GM18907 (cell line): Measurements from ENCODE around the gene SHISA9.
"Not testable (repeated sequence)": the region's sequence is repeated elsewhere in the genome, so short reads cannot be mapped to it uniquely, and the experiment has no call there.

Experiments used
- ATAC-seq: cut with Tn5 transposase; IDR thresholded peaks from one replicate; pipeline ENCODE4 v1.9.1; 2021; ENCODE audit warnings: mild to moderate bottlenecking, moderate library complexity; ENCODE audit not compliant: unreplicated experiment

SHISA9 gene

GRCh38 chr16:12901597-12902461, at the start of gene SHISA9:
Gene SHISA9, plus strand, starts transcription at chr16:12901598.
- ATAC-seq, result no peak

- no peak for ATAC-seq
Observed at GRCh38 chr16:12853972-12854371, 47.4 kb upstream of the SHISA9 start.

GRCh38 chr16:12857435-12857834, 44.0 kb upstream of the SHISA9 start:
- not testable (repeated sequence) for ATAC-seq

GRCh38 chr16:12862327-12862726, 39.1 kb upstream of the SHISA9 start:
- ATAC-seq, result no peak

- no peak for ATAC-seq
Observed at GRCh38 chr16:12862941-12863340, 38.5 kb upstream of the SHISA9 start.

- no peak for ATAC-seq
Observed at GRCh38 chr16:12866981-12867551, 34.3 kb upstream of the SHISA9 start.

GRCh38 chr16:12868169-12868568, 33.2 kb upstream of the SHISA9 start:
- no peak for ATAC-seq

- no peak for ATAC-seq
Observed at GRCh38 chr16:12868788-12869187, 32.6 kb upstream of the SHISA9 start.

GRCh38 chr16:12869698-12870427, 31.5 kb upstream of the SHISA9 start:
- no peak for ATAC-seq

- ATAC-seq, result no peak
Observed at GRCh38 chr16:12871784-12872183, 29.6 kb upstream of the SHISA9 start.

- no peak for ATAC-seq
Observed at GRCh38 chr16:12874186-12874585, 27.2 kb upstream of the SHISA9 start.

- no peak for ATAC-seq
Observed at GRCh38 chr16:12876778-12877177, 24.6 kb upstream of the SHISA9 start.

- no peak for ATAC-seq
Observed at GRCh38 chr16:12878973-12879372, 22.4 kb upstream of the SHISA9 start.

- ATAC-seq, result no peak
Observed at GRCh38 chr16:12879812-12880211, 21.6 kb upstream of the SHISA9 start.

GRCh38 chr16:12881182-12881581, 20.2 kb upstream of the SHISA9 start:
- no peak for ATAC-seq

- ATAC-seq, result no peak
Observed at GRCh38 chr16:12881740-12882139, 19.7 kb upstream of the SHISA9 start.

- ATAC-seq, result no peak
Observed at GRCh38 chr16:12885742-12886141, 15.7 kb upstream of the SHISA9 start.

GRCh38 chr16:12891836-12892235, 9.6 kb upstream of the SHISA9 start:
- no peak for ATAC-seq

GRCh38 chr16:12893050-12893750, 8.2 kb upstream of the SHISA9 start:
- no peak for ATAC-seq

GRCh38 chr16:12896562-12896961, 4.8 kb upstream of the SHISA9 start:
- ATAC-seq, result no peak

GRCh38 chr16:12898551-12898950, 2.8 kb upstream of the SHISA9 start:
- ATAC-seq, result no peak
